ENCODE measurements around the gene GRIA3. TPM values are rescaled to one million over a fixed set of nuclear protein-coding genes. Genes with fewer than 3 reads are reported as not detected.

The GRIA3 gene
- total RNA-seq, 1 experiment from 2014 or later, result not detected

GRCh38 chrX:123336666-123337065, 152.6 kb downstream of the GRIA3 start:
- H3K36me3 ChIP-seq (ENCODE audit: control insufficient read depth in 1 of 2, insufficient read depth in 2 of 2, low read length in 2 of 2), result no peaks in the 10 kb centered on the region
- no peaks in the 10 kb centered on the region for H3K27me3 ChIP-seq (ENCODE audit: insufficient read depth, low read length)
- H3K27ac ChIP-seq (ENCODE audit: low read depth, low read length), result no peak overlapping the region
- ChIA-PET RAD21 (ENCODE audit: low non-redundant PET in 1 of 2, low total read pairs in 2 of 2, uncharacterized antibody in 2 of 2, unreplicated experiment in 2 of 2) (no interaction called here), CTCF (no interaction called here), POLR2A (no interaction called here)
- no peaks in the 10 kb centered on the region for H3K79me2 ChIP-seq (ENCODE audit: insufficient read depth, low read length)
- no peak overlapping the region for H3K4me3 ChIP-seq (replicated peaks in 1 of 2; ENCODE audit: low read depth in 1 of 2, low read length in 2 of 2)
- BruUV-seq (replicated peaks), result no TSS peak
- no peak for TF ChIP-seq EZH2 (IDR thresholded peaks at IDR 0.05)
- TF ChIP-seq JUND (IDR thresholded peaks at IDR 0.05), result no peak
- no peak for TF ChIP-seq ZNF274 (IDR thresholded peaks at IDR 0.05; ENCODE audit: low read depth, low read length)
- no peak for TF ChIP-seq CBX3 (IDR thresholded peaks at IDR 0.05; ENCODE audit: low read depth)
- TF ChIP-seq POLR2A (IDR thresholded peaks at IDR 0.05; ENCODE audit: borderline replicate concordance, extremely low read depth, insufficient read depth, insufficient read length), result no peak
- TF ChIP-seq, protein P1, sequence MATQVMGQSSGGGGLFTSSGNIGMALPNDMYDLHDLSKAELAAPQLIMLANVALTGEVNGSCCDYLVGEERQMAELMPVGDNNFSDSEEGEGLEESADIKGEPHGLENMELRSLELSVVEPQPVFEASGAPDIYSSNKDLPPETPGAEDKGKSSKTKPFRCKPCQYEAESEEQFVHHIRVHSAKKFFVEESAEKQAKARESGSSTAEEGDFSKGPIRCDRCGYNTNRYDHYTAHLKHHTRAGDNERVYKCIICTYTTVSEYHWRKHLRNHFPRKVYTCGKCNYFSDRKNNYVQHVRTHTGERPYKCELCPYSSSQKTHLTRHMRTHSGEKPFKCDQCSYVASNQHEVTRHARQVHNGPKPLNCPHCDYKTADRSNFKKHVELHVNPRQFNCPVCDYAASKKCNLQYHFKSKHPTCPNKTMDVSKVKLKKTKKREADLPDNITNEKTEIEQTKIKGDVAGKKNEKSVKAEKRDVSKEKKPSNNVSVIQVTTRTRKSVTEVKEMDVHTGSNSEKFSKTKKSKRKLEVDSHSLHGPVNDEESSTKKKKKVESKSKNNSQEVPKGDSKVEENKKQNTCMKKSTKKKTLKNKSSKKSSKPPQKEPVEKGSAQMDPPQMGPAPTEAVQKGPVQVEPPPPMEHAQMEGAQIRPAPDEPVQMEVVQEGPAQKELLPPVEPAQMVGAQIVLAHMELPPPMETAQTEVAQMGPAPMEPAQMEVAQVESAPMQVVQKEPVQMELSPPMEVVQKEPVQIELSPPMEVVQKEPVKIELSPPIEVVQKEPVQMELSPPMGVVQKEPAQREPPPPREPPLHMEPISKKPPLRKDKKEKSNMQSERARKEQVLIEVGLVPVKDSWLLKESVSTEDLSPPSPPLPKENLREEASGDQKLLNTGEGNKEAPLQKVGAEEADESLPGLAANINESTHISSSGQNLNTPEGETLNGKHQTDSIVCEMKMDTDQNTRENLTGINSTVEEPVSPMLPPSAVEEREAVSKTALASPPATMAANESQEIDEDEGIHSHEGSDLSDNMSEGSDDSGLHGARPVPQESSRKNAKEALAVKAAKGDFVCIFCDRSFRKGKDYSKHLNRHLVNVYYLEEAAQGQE (IDR thresholded peaks at IDR 0.05; ENCODE audit: low read depth), result no peak
- no peak for TF ChIP-seq RAD21 (IDR thresholded peaks at IDR 0.05; ENCODE audit: low read depth)
- TF ChIP-seq EGR1 (IDR thresholded peaks at IDR 0.05; ENCODE audit: low read depth), result no peak
- no peak for TF ChIP-seq SIN3A (IDR thresholded peaks at IDR 0.05; ENCODE audit: low read depth)
- TF ChIP-seq EZH2phosphoT487 (IDR thresholded peaks at IDR 0.05; ENCODE audit: borderline replicate concordance), result no peak
- TF ChIP-seq FOSL1 (IDR thresholded peaks at IDR 0.05; ENCODE audit: low read depth), result no peak
- TF ChIP-seq MAX (IDR thresholded peaks at IDR 0.05), result no peak
- no peak for TF ChIP-seq SP1 (IDR thresholded peaks at IDR 0.05; ENCODE audit: low read depth)
- no peak for TF ChIP-seq CTCF (IDR thresholded peaks at IDR 0.05 in 2 of 3, conservative IDR thresholded peaks at IDR 0.05 in 1 of 3; ENCODE audit: borderline replicate concordance in 1 of 3, insufficient read depth in 1 of 3, low read depth in 2 of 3, low read length in 2 of 3)
- no peak for TF ChIP-seq TCF7L2 (IDR thresholded peaks at IDR 0.05; ENCODE audit: borderline replicate concordance, extremely low read depth, insufficient read depth, insufficient read length)
- no peak for TF ChIP-seq YY1 (IDR thresholded peaks at IDR 0.05; ENCODE audit: extremely low read depth, insufficient replicate concordance, low read depth, low read length)
- TF ChIP-seq, protein P2, sequence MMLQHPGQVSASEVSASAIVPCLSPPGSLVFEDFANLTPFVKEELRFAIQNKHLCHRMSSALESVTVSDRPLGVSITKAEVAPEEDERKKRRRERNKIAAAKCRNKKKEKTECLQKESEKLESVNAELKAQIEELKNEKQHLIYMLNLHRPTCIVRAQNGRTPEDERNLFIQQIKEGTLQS (IDR thresholded peaks at IDR 0.05), result no peak
- no peak for TF ChIP-seq ZFX (IDR thresholded peaks at IDR 0.05)
- intact Hi-C loops (cut with micrococcal nuclease), result no loop called here
- no peak overlapping the region for H2AFZ ChIP-seq (ENCODE audit: low read depth, low read length, poor library complexity, severe bottlenecking)
- ATAC-seq (no peak), DNase-seq (ENCODE audit: low read depth, low spot score) (no peak)
- H3K9me3 ChIP-seq (ENCODE audit: control insufficient read depth in 1 of 2, insufficient read depth in 1 of 2, low read depth in 1 of 2, low read length in 2 of 2), result no peaks in the 10 kb centered on the region
- no peaks in the 10 kb centered on the region for H4K20me1 ChIP-seq (ENCODE audit: insufficient read depth)
- no peaks in the 10 kb centered on the region for H3K4me1 ChIP-seq (ENCODE audit: control insufficient read depth in 1 of 2, insufficient read depth in 2 of 2, low read length in 2 of 2)
- no peak overlapping the region for H3K9ac ChIP-seq (ENCODE audit: low read length)
- H3K4me2 ChIP-seq (ENCODE audit: low read length), result no peak overlapping the region
- H3K9me2 ChIP-seq (ENCODE audit: insufficient read depth), result no peaks in the 10 kb centered on the region
